Nephron progenitor cell (in vitro differentiated cells): ENCODE data around the gene RPTOR.
A peak's percentile ranks its signal among the peaks of the same experiment; 100 is the strongest.

Source experiments
- DNase-seq: peaks from one replicate; pipeline ENCODE4 v3.0.0; 2021
- H3K27ac Mint-ChIP-seq: 2 replicates; pipeline ENCODE4 v1.8.0; 2021; ENCODE audit warnings: mild to moderate bottlenecking, moderate library complexity, mixed read lengths
- H3K27me3 Mint-ChIP-seq: 2 replicates; pipeline ENCODE4 v1.8.0; 2021; ENCODE audit warnings: mild to moderate bottlenecking, low read depth, mixed read lengths; ENCODE audit not compliant: poor library complexity
- H3K36me3 Mint-ChIP-seq: 2 replicates; pipeline ENCODE4 v1.8.0; 2021; ENCODE audit warnings: low read depth, mixed read lengths
- H3K4me1 Mint-ChIP-seq: 2 replicates; pipeline ENCODE4 v1.8.0; 2021; ENCODE audit warnings: mixed read lengths
- H3K4me3 Mint-ChIP-seq: 2 replicates; pipeline ENCODE4 v1.8.0; 2021; ENCODE audit warnings: mild to moderate bottlenecking, moderate library complexity, mixed read lengths
- H3K9me3 Mint-ChIP-seq: 2 replicates; pipeline ENCODE4 v1.8.0; 2021; ENCODE audit warnings: mild to moderate bottlenecking, moderate library complexity, mixed read lengths
- TF ChIP-seq, protein P1 (sequence below): fragments of 200-600 bp; sonication (generic); IDR thresholded peaks from 2 replicates; pipeline ENCODE4 v1.5.0; 2021; ENCODE audit warnings: antibody characterized with exemption

The RPTOR gene

DNA sequence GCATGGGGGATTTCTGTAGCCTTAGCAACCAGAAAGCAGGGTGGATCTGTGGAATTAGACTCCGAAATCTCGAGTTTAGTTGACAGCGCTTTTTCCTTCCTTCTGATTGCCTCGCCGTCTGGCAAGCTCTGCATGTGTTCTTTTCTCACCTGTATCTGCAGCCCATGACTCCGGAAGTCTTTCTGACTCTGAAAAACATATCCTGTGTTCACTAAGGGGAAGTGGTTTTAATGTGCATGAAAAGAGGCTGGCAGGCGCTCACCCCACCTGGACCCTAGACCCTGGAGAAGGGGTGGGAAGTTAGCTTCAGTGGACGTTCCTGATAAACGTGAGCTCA, 158.5 kb downstream of the RPTOR start:
- Mint-ChIP-seq H3K4me1 (peaks cover 79% of the 10 kb centered on the region), H3K36me3 (peaks cover 6% of the 10 kb centered on the region), H3K9me3 (peaks cover 17% of the 10 kb centered on the region), H3K27ac (no peak overlapping the region), H3K27me3 (no peaks in the 10 kb centered on the region), H3K4me3 (no peak overlapping the region)
- TF ChIP-seq, protein P1, sequence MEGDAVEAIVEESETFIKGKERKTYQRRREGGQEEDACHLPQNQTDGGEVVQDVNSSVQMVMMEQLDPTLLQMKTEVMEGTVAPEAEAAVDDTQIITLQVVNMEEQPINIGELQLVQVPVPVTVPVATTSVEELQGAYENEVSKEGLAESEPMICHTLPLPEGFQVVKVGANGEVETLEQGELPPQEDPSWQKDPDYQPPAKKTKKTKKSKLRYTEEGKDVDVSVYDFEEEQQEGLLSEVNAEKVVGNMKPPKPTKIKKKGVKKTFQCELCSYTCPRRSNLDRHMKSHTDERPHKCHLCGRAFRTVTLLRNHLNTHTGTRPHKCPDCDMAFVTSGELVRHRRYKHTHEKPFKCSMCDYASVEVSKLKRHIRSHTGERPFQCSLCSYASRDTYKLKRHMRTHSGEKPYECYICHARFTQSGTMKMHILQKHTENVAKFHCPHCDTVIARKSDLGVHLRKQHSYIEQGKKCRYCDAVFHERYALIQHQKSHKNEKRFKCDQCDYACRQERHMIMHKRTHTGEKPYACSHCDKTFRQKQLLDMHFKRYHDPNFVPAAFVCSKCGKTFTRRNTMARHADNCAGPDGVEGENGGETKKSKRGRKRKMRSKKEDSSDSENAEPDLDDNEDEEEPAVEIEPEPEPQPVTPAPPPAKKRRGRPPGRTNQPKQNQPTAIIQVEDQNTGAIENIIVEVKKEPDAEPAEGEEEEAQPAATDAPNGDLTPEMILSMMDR, result no peak
- no peak for DNase-seq

DNA sequence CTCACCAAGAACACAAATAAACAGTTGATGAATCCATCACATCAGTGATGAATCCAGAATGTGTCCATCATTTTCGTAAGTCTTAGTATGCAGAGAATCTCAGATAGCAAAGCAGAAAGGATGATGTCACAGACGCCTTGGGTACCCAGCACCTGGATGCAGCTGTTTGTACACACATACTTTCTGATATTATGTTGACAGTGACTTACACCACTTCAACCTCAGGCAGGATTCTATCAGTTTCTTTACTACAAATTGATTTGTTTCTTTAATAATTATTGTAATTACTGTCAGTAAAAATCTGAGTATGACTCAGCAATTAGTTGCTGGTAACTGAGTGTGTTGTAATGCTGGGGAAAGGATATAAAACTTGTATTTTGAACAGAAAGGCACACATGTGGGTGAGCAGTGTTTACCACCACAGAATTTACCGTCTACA, 159.8 kb downstream of the RPTOR start:
- DNase-seq, result no peak
- TF ChIP-seq, protein P1, result no peak
- Mint-ChIP-seq H3K4me3 (no peak overlapping the region), H3K4me1 (peaks cover 73% of the 10 kb centered on the region), H3K27ac (no peak overlapping the region), H3K36me3 (peaks cover 13% of the 10 kb centered on the region), H3K27me3 (peaks cover 2% of the 10 kb centered on the region), H3K9me3 (peaks cover 13% of the 10 kb centered on the region)

DNA sequence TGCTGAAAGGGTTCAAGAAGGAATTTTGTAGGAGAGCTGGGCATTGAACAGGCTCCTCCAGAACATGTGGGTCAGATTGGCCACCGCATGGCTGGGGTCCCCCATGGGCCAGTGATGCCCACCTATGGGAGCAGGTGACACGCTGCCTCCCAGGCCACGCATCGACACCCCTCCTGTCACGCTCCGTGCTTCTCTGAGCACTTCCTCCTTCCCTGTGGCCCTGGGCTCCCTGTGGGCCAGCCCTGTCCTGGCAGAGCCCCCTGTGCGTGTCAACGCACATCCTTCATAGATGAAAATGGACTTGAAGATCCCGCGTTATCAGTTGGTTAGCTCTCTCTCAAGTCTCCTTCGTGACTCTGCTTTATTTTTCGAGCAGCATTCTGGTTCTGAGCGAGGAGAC, 160.3 kb downstream of the RPTOR start:
- Mint-ChIP-seq H3K4me3 (no peak overlapping the region), H3K9me3 (peaks cover 10% of the 10 kb centered on the region), H3K27me3 (peaks cover 2% of the 10 kb centered on the region), H3K27ac (no peak overlapping the region), H3K36me3 (peaks cover 16% of the 10 kb centered on the region), H3K4me1 (peaks cover 70% of the 10 kb centered on the region)
- DNase-seq, result no peak
- TF ChIP-seq, protein P1, result no peak

DNA sequence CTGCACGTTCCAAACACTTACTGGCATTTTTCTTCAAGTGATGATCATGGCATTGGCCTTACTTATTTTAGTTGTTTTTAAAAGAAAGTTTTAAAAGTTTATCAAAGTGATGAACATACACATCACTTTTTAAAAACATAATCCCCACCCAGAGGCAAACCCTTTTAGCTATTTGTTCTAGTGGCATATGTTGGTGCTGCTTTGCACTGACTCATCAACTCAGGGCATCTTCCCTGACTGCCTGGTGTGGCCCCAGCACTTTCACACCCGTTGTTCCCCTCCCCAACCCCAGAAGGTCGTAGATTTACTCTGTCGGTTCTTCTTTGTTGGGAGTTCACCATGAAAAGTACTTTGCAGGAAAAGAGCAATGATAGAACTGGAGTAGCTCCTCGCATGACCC, 161.3 kb downstream of the RPTOR start:
- no peaks in the 10 kb centered on the region for H3K9me3 Mint-ChIP-seq
- peak overlapping the region; percentile 72 for H3K27ac Mint-ChIP-seq
- TF ChIP-seq, protein P1, result no peak
- peaks cover 18% of the 10 kb centered on the region for H3K36me3 Mint-ChIP-seq
- H3K27me3 Mint-ChIP-seq, result peaks cover 2% of the 10 kb centered on the region
- H3K4me3 Mint-ChIP-seq, result no peak overlapping the region
- no peak for DNase-seq
- H3K4me1 Mint-ChIP-seq, result peaks cover 62% of the 10 kb centered on the region

DNA sequence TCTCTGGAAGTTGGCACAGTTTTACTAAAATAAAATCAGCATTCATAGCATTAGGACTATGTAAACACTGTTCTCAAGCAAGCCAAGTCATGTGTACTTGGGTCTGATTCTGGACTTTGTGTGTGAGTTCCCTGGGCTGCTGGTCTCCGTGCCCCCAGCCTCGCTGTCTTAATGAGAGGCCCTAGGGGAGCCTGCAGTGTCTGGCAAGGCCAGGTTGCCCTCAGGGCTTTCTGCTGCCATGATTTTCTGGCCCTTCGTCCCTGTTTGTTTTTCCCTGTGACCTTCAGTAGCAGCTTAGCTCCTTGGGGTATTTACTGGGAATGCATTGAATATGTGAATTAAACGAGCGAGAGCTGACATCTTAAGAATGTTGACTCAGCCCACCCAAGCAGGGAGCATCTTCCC, 161.8 kb downstream of the RPTOR start:
- peaks cover 18% of the 10 kb centered on the region for H3K36me3 Mint-ChIP-seq
- no peak for DNase-seq
- H3K4me3 Mint-ChIP-seq, result no peak overlapping the region
- TF ChIP-seq, protein P1, result no peak
- peak overlapping the region; percentile 72 for H3K27ac Mint-ChIP-seq
- H3K27me3 Mint-ChIP-seq, result peaks cover 2% of the 10 kb centered on the region
- no peaks in the 10 kb centered on the region for H3K9me3 Mint-ChIP-seq
- peaks cover 57% of the 10 kb centered on the region for H3K4me1 Mint-ChIP-seq

DNA sequence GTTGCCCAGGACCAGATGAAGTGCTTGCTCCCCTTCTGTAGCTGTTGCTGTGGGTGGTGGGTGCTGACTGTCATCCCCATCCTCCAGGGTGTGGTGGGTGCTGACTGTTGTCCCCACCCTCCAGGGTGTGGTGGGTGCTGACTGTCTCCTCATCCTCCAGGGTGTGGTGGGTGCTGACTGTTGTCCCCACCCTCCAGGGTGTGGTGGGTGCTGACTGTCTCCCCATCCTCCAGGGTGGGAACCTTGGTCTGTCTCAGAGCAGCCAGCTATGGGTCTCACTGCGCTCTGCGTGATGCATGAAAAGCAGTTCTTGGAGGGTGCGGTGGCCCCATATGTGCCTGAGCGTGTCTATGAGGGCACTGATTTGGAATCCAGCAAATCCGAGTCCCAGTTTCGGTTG, 163.8 kb downstream of the RPTOR start:
- peaks cover 46% of the 10 kb centered on the region for H3K4me1 Mint-ChIP-seq
- TF ChIP-seq, protein P1, result no peak
- DNase-seq, result no peak
- no peaks in the 10 kb centered on the region for H3K9me3 Mint-ChIP-seq
- no peak overlapping the region for H3K4me3 Mint-ChIP-seq
- no peak overlapping the region for H3K27ac Mint-ChIP-seq
- peaks cover 25% of the 10 kb centered on the region for H3K36me3 Mint-ChIP-seq
- H3K27me3 Mint-ChIP-seq, result peaks cover 2% of the 10 kb centered on the region
